ENCODE data around the gene CD247. TPM values are rescaled to one million over a fixed set of nuclear protein-coding genes. Genes with fewer than 3 reads are reported as not detected.

Gene CD247
- total and polyA plus RNA-seq, 10 donors: 15.8 to 67.1 (median 33.1) TPM

DNA sequence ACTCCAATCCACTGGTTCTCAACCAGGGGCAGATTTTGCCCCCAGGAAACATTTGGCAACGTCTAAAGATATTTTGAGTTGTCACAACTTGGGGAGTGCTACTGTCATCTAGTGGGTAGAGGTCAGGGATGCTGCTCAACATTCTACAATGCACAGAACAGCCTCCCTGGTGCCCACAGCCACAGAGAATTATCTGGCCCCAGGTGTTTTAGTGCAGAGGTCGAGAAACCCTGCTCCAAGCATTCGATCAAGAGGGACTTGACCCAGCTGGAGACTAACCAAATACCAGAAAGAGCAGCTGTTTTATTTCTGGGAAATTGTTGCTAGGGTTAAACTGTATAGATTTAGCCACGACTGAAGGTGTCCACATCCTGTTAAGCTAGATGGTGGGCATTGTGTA lies 19.2 kb downstream of the CD247 start:
- TF ChIP-seq POLR2AphosphoS5 (IDR thresholded peaks at IDR 0.05) (no peak), POLR2A (IDR thresholded peaks at IDR 0.05) (no peak), CTCF (IDR thresholded peaks at IDR 0.05 in 8 of 11, conservative IDR thresholded peaks at IDR 0.05 in 3 of 11) (no peak)
- Histone ChIP-seq H3K9me3 (no peaks in the 10 kb centered on the region), H3K27ac (peak overlapping the region in 3 of 8 donors; percentile 7 to 54 (median 19)), H3K27me3 (replicated peaks in 1 of 7) (peaks cover 0 to 57% (median 0%) of the 10 kb centered on the region in 7 donors), H3K4me1 (peaks cover 5 to 98% (median 40%) of the 10 kb centered on the region in 6 donors), H3K36me3 (no peaks in the 10 kb centered on the region), H3K4me3 (peak overlapping the region in 1 of 8 donors; percentile 6)
- DNase-seq: no peak
- intact Hi-C loops (cut with DNase I; ENCODE audit: low total_unique reads): no loop called here
- 43 to 54% (median 50%) methylated on average over 4 of the region's 4 CpGs for WGBS, 5 donors

GRCh38 chr1:167496797-167497619 lies 21.3 kb downstream of the CD247 start:
- Histone ChIP-seq H3K9me3 (no peaks in the 10 kb centered on the region), H3K4me1 (peaks cover 5 to 98% (median 42%) of the 10 kb centered on the region in 6 donors), H3K36me3 (no peaks in the 10 kb centered on the region), H3K27ac (no peak overlapping the region), H3K27me3 (replicated peaks in 1 of 7) (peaks cover 0 to 48% (median 0%) of the 10 kb centered on the region in 7 donors), H3K4me3 (no peak overlapping the region)
- intact Hi-C loops (cut with DNase I; ENCODE audit: low total_unique reads): no loop called here
- TF ChIP-seq POLR2A (IDR thresholded peaks at IDR 0.05) (no peak), CTCF (IDR thresholded peaks at IDR 0.05 in 8 of 11, conservative IDR thresholded peaks at IDR 0.05 in 3 of 11) (no peak), POLR2AphosphoS5 (IDR thresholded peaks at IDR 0.05) (no peak)
- DNase-seq: no peak
- 81 to 89% (median 84%) methylated on average over 11 of the region's 11 CpGs for WGBS, 5 donors

DNA sequence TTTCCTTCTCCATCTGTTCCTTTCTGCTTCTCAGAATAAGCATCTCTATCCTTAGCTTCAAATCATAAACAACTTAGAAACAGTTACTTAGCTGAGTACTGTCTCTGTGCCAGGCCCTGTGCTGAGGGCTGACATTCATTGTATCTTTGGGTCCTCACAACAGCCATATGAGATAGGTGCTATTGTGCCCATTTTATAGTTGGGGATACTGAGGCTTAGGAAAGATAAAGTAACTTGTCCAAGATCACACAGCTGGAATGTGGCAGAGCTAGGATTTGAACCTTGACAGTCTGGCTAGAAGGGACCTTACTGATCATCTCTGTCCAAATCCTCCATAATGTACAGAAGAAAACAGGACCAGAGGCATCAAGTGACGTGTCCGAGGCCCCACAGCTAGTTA lies 25.0 kb downstream of the CD247 start:
- H3K4me3 ChIP-seq: no peak overlapping the region
- WGBS, 5 donors: 90 to 100% (median 94%) methylated on average over 2 of the region's 2 CpGs
- TF ChIP-seq CTCF (IDR thresholded peaks at IDR 0.05 in 8 of 11, conservative IDR thresholded peaks at IDR 0.05 in 3 of 11): no peak
- no peak for TF ChIP-seq POLR2AphosphoS5 (IDR thresholded peaks at IDR 0.05)
- no peak for TF ChIP-seq POLR2A (IDR thresholded peaks at IDR 0.05)
- H3K27me3 ChIP-seq (replicated peaks in 1 of 7): peaks cover 0 to 36% (median 0%) of the 10 kb centered on the region in 7 donors
- H3K36me3 ChIP-seq: no peaks in the 10 kb centered on the region
- no peaks in the 10 kb centered on the region for H3K9me3 ChIP-seq
- no peak for DNase-seq
- H3K27ac ChIP-seq: peak overlapping the region in 3 of 8 donors; percentile 54 to 70 (median 56)
- peaks cover 0 to 97% (median 17%) of the 10 kb centered on the region in 6 donors for H3K4me1 ChIP-seq
- intact Hi-C loops (cut with DNase I; ENCODE audit: low total_unique reads): no loop called here

DNA sequence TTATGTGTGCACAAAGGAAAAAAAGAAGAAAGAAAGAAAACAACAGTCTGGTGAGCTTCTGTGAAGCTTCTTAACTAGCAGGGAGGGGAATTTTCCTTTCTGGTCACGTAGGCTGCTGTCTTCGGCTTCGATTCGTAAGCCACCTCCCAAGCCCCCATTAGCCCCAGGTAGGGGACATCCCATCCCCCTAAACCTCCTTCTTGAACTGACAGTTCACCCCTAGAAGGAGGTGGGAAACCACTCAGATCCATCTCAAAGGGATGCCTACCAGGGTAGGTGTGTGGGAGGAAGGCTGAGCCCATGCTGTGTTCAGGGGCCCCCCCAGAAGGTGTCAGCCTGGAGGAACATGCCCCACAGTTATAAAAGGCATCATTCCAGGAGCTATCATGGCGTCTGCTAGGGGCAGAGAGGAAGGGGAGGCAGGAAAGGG lies 25.8 kb downstream of the CD247 start:
- peaks cover 0 to 32% (median 0%) of the 10 kb centered on the region in 7 donors for H3K27me3 ChIP-seq (replicated peaks in 1 of 7)
- peaks cover 0 to 95% (median 15%) of the 10 kb centered on the region in 6 donors for H3K4me1 ChIP-seq
- WGBS, 5 donors: 48 to 69% (median 63%) methylated on average over 5 of the region's 5 CpGs
- DNase-seq: no peak
- no peak for TF ChIP-seq POLR2A (IDR thresholded peaks at IDR 0.05)
- TF ChIP-seq POLR2AphosphoS5 (IDR thresholded peaks at IDR 0.05): no peak
- no peak for TF ChIP-seq CTCF (IDR thresholded peaks at IDR 0.05 in 8 of 11, conservative IDR thresholded peaks at IDR 0.05 in 3 of 11)
- no peaks in the 10 kb centered on the region for H3K9me3 ChIP-seq
- no peaks in the 10 kb centered on the region for H3K36me3 ChIP-seq
- H3K4me3 ChIP-seq: peak overlapping the region in 1 of 8 donors; percentile 27
- peak overlapping the region in 5 of 8 donors; percentile 14 to 70 (median 54) for H3K27ac ChIP-seq
- intact Hi-C loops (cut with DNase I; ENCODE audit: low total_unique reads): no loop called here
